Endothelial cell of umbilical vein (primary cell): ENCODE data around the gene HRH3. TPM values are rescaled to one million over a fixed set of nuclear protein-coding genes. Genes with fewer than 3 reads are reported as not detected.

Experiments used
- BruUV-seq: library from RNA; stranded (reverse); fragments of 400-500 nt; replicated peaks from 2 replicates; lab custom pipeline; 2021; lab: Mats Ljungman, UMichigan
- CTCF ChIA-PET: fragments of 300-600, 350-600 bp; sonication (Branson Sonifier 250); formaldehyde crosslinking; loops from one replicate; lab custom pipeline; 2021; ENCODE audit warnings: antibody characterized with exemption, inconsistent platforms; lab: Charles Lee
- POLR2A ChIA-PET: fragments of 300-600, 350-600 bp; sonication (Branson Sonifier 250); formaldehyde crosslinking; loops from one replicate; lab custom pipeline; 2021; ENCODE audit warnings: antibody characterized with exemption, inconsistent platforms; lab: Charles Lee
- DNase-seq: peaks from one replicate; pipeline ENCODE4 v3.0.0-alpha.2; 2011; ENCODE audit warnings: low read depth, low spot score
- FAIRE-seq: peaks from 2 replicates; lab custom pipeline; 2011; peaks lifted over from hg19 to GRCh38; lab: Jason Lieb, UNC
- H2AFZ ChIP-seq: 2 replicates; pipeline ENCODE4 v1.6.0; 2012; ENCODE audit warnings: low read depth, low read length, control low read depth, inconsistent platforms
- H3K27ac ChIP-seq: 2 replicates; pipeline ENCODE4 v1.5.1; 2011; ENCODE audit warnings: low read depth, mild to moderate bottlenecking, control low read depth, low read length, moderate library complexity; ENCODE audit not compliant: insufficient read depth
- H3K27me3 ChIP-seq, 2 experiments: 2 replicates each; pipeline versions ENCODE4 v1.6.0 to v1.6.1; 2011; ENCODE audit warnings: low read length in 2 of 2, mixed read lengths in 1 of 2; ENCODE audit not compliant: control insufficient read depth in 2 of 2, insufficient read depth in 2 of 2
- H3K36me3 ChIP-seq, 2 experiments: 2 replicates in 1 of 2; 3 replicates in 1 of 2; pipeline ENCODE4 v1.5.1; 2011; ENCODE audit warnings: low read length in 2 of 2, mild to moderate bottlenecking in 1 of 2, moderate library complexity in 1 of 2; ENCODE audit not compliant: control insufficient read depth in 2 of 2, insufficient read depth in 2 of 2; ENCODE audit errors: extremely low read depth in 1 of 2
- H3K4me1 ChIP-seq: 3 replicates; pipeline ENCODE4 v1.5.1; 2011; ENCODE audit warnings: mild to moderate bottlenecking, low read length; ENCODE audit not compliant: control insufficient read depth, insufficient read depth; ENCODE audit errors: extremely low read depth
- H3K4me2 ChIP-seq: 2 replicates; pipeline ENCODE4 v1.6.1; 2011; ENCODE audit warnings: low read length, control low read depth, mixed read lengths; ENCODE audit not compliant: insufficient read depth
- H3K4me3 ChIP-seq, 3 experiments: fragments of 200-600 bp in 1 of 3; sonication (generic), shearing (Covaris generic) in 1 of 3; replicated peaks in 1 of 3; 2 replicates each; pipeline ENCODE4 v1.5.1; 2011 to 2016; ENCODE audit warnings: control low read depth in 3 of 3, low read length in 3 of 3, mild to moderate bottlenecking in 2 of 3, inconsistent platforms in 1 of 3, low read depth in 1 of 3, moderate library complexity in 1 of 3; ENCODE audit not compliant: insufficient read depth in 1 of 3
- H3K79me2 ChIP-seq: 2 replicates; pipeline ENCODE4 v1.6.0; 2012; ENCODE audit warnings: low read length, inconsistent platforms; ENCODE audit not compliant: control insufficient read depth, insufficient read depth
- H3K9ac ChIP-seq: replicated peaks from 2 replicates; pipeline ENCODE3; 2011; ENCODE audit warnings: low read length, control low read depth; ENCODE audit not compliant: insufficient read depth; ENCODE audit errors: extremely low read depth
- H3K9me1 ChIP-seq: replicated peaks from 3 replicates; pipeline ENCODE4 v1.6.0; 2011; ENCODE audit warnings: mild to moderate bottlenecking, low read length; ENCODE audit not compliant: control insufficient read depth, insufficient read depth; ENCODE audit errors: extremely low read depth
- H3K9me3 ChIP-seq: replicated peaks from 2 replicates; pipeline ENCODE4 v1.5.1; 2012; ENCODE audit warnings: low read length, inconsistent platforms; ENCODE audit not compliant: control insufficient read depth, insufficient read depth
- H4K20me1 ChIP-seq: replicated peaks from 2 replicates; pipeline ENCODE3; 2011; ENCODE audit warnings: mild to moderate bottlenecking, low read length; ENCODE audit not compliant: control insufficient read depth, insufficient read depth; ENCODE audit errors: extremely low read depth
- EZH2 ChIP-seq: IDR thresholded peaks from 2 replicates; pipeline ENCODE4 v1.6.1; 2012; ENCODE audit warnings: borderline replicate concordance, low read depth, mild to moderate bottlenecking, moderate library complexity, low read length, inconsistent platforms; ENCODE audit not compliant: severe bottlenecking
- FOS ChIP-seq: IDR thresholded peaks from 2 replicates; pipeline ENCODE4 v1.6.1; 2011; ENCODE audit warnings: mild to moderate bottlenecking, low read length, moderate library complexity, borderline replicate concordance; ENCODE audit not compliant: insufficient read depth
- GATA2 ChIP-seq: IDR thresholded peaks from 2 replicates; pipeline ENCODE4 v1.7.0; 2011; ENCODE audit warnings: low read depth, mild to moderate bottlenecking, moderate library complexity, mixed read lengths, low read length; ENCODE audit not compliant: insufficient read length, insufficient read depth
- JUN ChIP-seq: IDR thresholded peaks from 2 replicates; pipeline ENCODE4 v1.6.1; 2011; ENCODE audit warnings: borderline replicate concordance, low read depth; ENCODE audit not compliant: insufficient read length, insufficient read depth
- MYC ChIP-seq: IDR thresholded peaks from one replicate; pipeline ENCODE4 v1.6.1; 2011; ENCODE audit warnings: mild to moderate bottlenecking, low read depth, low read length
- POLR2A ChIP-seq: IDR thresholded peaks from 2 replicates; pipeline ENCODE4 v1.6.1; 2012; ENCODE audit warnings: low read depth, mild to moderate bottlenecking, control low read depth, low read length
- POLR2AphosphoS5 ChIP-seq: IDR thresholded peaks from 2 replicates; pipeline ENCODE4 v1.6.1; 2012; ENCODE audit warnings: low read depth, mild to moderate bottlenecking, control low read depth, low read length, moderate library complexity; ENCODE audit not compliant: insufficient read depth
- dilution Hi-C: fragments of 300-500 bp; cut with MboI; formaldehyde crosslinking; loops from one replicate; pipeline ENCODE4 v1.15.0; 2019; ENCODE audit warnings: low sequenced_read_pairs; ENCODE audit not compliant: extremely low pct_ligation_motif_present
- intact Hi-C: fragments of 100-400 bp; cut with micrococcal nuclease; formaldehyde crosslinking; loops from one replicate; pipeline ENCODE4 v1.10.0; 2022
- polyA plus RNA-seq, 4 experiments: library from polyadenylated mRNA; depleted of rRNA in 3 of 4; stranded (reverse) in 3 of 4; unstranded in 1 of 4; fragments of >200 nt; gene quantifications; 2 replicates each; pipeline versions ENCODE4 v1.2.1 to v1.2.3, GENCODE V29; 2011 to 2012; ENCODE audit warnings: missing spikeins in 1 of 4
- total RNA-seq: library from RNA; stranded (reverse); gene quantifications from 2 replicates; pipeline ENCODE4 v1.2.3, GENCODE V29; 2021
- TF ChIP-seq, protein P1 (sequence below): IDR thresholded peaks from 2 replicates; pipeline ENCODE4 v1.6.1; 2011; ENCODE audit not compliant: insufficient read depth, insufficient read length
- TF ChIP-seq, protein P2 (sequence below), 2 donors: IDR thresholded peaks; 1 replicate in 1 of 2; 2 replicates in 1 of 2; pipeline ENCODE4 v1.5.1; 2011; ENCODE audit warnings: low read length in 2 of 2, mild to moderate bottlenecking in 2 of 2, moderate library complexity in 2 of 2, control low read depth in 1 of 2, inconsistent platforms in 1 of 2, low read depth in 1 of 2; ENCODE audit not compliant: insufficient read depth in 1 of 2; ENCODE audit errors: extremely low read depth in 1 of 2

HRH3 gene
- total and polyA plus RNA-seq, 2 donors (not counting 3 experiments of a cell fraction or from before 2014, with no cell fraction given), result not detected

DNA sequence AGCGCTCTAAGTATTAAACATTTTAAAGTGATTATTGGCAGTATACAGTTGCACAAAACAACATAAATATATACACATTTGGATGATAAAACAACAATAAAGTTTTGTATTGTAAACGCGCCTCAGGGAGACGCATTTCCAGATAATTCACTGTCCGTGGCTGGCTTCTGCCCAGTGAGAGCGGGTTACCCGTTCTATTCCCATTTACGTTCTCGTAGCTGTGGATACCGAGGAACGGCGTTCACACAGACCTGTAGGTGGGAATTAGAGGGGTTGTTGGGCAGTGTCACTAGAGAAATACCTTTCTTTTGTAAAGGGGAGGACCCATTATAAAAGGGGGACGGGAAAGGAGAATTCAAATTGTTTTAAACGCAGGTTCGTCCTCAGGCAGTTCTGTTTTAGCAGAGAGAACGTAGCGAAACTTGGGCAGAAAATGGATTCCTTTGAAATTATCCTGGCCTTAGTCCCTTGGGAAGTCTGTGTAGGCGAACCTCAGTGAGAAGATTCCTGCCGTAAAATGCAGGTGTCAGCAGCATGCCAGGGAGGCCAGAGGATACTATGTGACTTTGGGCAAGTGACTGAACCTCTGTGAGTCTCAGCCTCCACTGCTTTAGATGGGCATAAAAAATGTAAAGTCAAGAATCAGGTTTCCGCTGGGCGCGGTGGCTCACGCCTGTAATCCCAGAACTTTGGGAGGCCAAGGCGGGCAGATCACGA lies 36.5 kb downstream of the HRH3 start:
- POLR2A ChIA-PET, result no interaction called here
- BruUV-seq, result no TSS peak

More for the DNA sequence above, 36.5 kb downstream of the HRH3 start:
- Histone ChIP-seq H3K9ac (peak overlapping the region; percentile 99), H3K9me1 (no peaks in the 10 kb centered on the region), H3K27ac (peak overlapping the region; percentile 92), H3K27me3 (no peaks in the 10 kb centered on the region), H3K36me3 (no peaks in the 10 kb centered on the region), H2AFZ (peak overlapping the region; percentile 47), H3K4me2 (peak overlapping the region; percentile 90), H3K4me3 (peak overlapping the region; percentile 87 to 98 (median 93)), H4K20me1 (no peaks in the 10 kb centered on the region), H3K9me3 (no peaks in the 10 kb centered on the region), H3K4me1 (peaks cover 23% of the 10 kb centered on the region), H3K79me2 (peaks cover 21% of the 10 kb centered on the region)
- DNase-seq (peak; percentile 31), FAIRE-seq (no peak)
- dilution Hi-C loops (no loop called here), intact Hi-C loops (loop anchor here (1.0 to 10.0 kb wide), 3 partner anchors 40 to 201 kb away; partner anchors contain the start of genes PSMA7, RPS21, SS18L1 and TAF4)
- CTCF ChIA-PET, result no interaction called here
- TF ChIP-seq, protein P1, sequence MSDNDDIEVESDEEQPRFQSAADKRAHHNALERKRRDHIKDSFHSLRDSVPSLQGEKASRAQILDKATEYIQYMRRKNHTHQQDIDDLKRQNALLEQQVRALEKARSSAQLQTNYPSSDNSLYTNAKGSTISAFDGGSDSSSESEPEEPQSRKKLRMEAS, result no peak
- TF ChIP-seq MYC (no peak), EZH2 (no peak), GATA2 (no peak), JUN (no peak), FOS (no peak), POLR2AphosphoS5 (no peak), POLR2A (no peak)
- TF ChIP-seq, protein P2, sequence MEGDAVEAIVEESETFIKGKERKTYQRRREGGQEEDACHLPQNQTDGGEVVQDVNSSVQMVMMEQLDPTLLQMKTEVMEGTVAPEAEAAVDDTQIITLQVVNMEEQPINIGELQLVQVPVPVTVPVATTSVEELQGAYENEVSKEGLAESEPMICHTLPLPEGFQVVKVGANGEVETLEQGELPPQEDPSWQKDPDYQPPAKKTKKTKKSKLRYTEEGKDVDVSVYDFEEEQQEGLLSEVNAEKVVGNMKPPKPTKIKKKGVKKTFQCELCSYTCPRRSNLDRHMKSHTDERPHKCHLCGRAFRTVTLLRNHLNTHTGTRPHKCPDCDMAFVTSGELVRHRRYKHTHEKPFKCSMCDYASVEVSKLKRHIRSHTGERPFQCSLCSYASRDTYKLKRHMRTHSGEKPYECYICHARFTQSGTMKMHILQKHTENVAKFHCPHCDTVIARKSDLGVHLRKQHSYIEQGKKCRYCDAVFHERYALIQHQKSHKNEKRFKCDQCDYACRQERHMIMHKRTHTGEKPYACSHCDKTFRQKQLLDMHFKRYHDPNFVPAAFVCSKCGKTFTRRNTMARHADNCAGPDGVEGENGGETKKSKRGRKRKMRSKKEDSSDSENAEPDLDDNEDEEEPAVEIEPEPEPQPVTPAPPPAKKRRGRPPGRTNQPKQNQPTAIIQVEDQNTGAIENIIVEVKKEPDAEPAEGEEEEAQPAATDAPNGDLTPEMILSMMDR (IDR thresholded peaks at IDR 0.05; ENCODE audit: extremely low read depth in 1 of 2, insufficient read depth in 1 of 2, low read depth in 1 of 2, low read length in 2 of 2), result no peak
